KOPT-K1 (cell line): ENCODE data around the gene ACVR1.

ENCODE experiments used
- H3K27ac ChIP-seq: fragments of 200-600 bp; sonication (generic); 2 replicates; pipeline ENCODE4 v1.5.1; 2016; ENCODE audit warnings: antibody characterized with exemption, mild to moderate bottlenecking, low read depth, low read length; ENCODE audit not compliant: poor library complexity, severe bottlenecking
- H3K36me3 ChIP-seq: fragments of 200-600 bp; sonication (generic); 2 replicates; pipeline ENCODE4 v1.5.1; 2017; ENCODE audit warnings: antibody characterized with exemption, mild to moderate bottlenecking, low read length, moderate library complexity; ENCODE audit not compliant: insufficient read depth
- H3K9me3 ChIP-seq: fragments of 200-600 bp; sonication (generic); 2 replicates; pipeline ENCODE4 v1.5.1; 2017; ENCODE audit warnings: antibody characterized with exemption, low read length, mild to moderate bottlenecking; ENCODE audit not compliant: insufficient read depth, poor library complexity, severe bottlenecking

ACVR1 gene

DNA sequence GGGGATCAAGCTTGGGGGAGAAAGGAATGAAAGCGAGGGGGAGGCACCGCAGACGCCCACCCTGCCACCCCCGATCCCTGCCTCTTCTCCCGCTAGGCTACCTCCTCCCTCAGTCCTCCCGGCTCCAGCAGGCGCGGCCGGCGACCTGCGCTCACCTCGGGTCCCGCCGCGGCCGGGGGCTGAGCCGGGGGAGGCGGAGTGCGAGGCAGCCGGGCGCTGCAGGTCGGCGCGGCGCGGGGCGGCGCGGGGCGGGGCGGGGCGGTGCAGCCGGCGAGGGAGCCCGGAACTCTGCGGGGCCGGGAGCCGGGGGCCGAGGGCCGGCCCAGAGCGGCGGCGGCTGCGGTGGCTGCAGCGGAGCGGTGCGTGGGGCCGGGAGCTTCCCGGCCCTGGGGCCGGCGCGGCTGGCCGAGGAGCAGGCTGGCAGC lies 477 bp downstream of the ACVR1 start:
- H3K9me3 ChIP-seq, result no peaks in the 10 kb centered on the region
- peak overlapping the region; percentile 44 for H3K27ac ChIP-seq
- no peaks in the 10 kb centered on the region for H3K36me3 ChIP-seq

GRCh38 chr2:157874997-157875640 lies 1.0 kb downstream of the ACVR1 start:
- Histone ChIP-seq H3K36me3 (no peaks in the 10 kb centered on the region), H3K9me3 (no peaks in the 10 kb centered on the region), H3K27ac (peak overlapping the region; percentile 44)

DNA sequence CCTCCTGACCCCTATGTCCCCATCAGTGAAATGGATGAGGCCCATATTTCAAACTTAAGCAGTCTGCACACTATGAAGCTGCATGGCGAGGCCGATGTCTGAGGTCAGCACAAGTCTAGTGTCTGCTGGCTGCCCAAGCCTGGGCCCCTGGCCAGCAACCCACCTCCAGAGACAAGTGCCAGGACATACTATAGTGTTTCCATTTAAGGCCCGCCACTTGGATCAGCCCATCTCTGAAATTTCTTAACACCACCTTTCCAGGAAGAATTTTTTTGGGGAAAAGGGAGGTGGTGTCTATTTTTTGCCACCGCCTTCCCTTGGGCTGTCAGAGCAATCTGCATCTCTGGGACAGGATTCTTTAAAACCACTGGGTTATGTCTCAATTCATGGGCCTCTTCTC lies 1.8 kb downstream of the ACVR1 start:
- Histone ChIP-seq H3K9me3 (no peaks in the 10 kb centered on the region), H3K27ac (no peak overlapping the region), H3K36me3 (no peaks in the 10 kb centered on the region)

DNA sequence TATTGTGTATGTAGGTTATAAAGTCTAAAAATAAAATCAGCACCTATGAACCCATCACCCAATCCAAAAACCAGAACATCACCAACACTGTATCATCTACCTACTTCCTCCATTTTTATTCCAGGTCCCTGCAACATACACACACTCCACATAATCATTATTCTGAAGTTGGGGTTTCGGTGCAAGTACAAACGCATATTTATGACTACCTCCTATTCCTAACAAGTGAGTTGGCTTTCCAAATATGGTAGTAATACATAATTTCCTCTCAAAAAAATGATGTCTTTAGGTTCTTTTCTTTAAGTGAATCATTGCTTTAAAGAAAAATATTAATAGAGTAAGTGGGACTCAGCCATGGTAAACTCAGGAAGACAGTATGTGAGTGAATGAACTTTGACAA lies 3.3 kb downstream of the ACVR1 start:
- H3K36me3 ChIP-seq, result no peaks in the 10 kb centered on the region
- H3K9me3 ChIP-seq, result no peaks in the 10 kb centered on the region
- no peak overlapping the region for H3K27ac ChIP-seq

DNA sequence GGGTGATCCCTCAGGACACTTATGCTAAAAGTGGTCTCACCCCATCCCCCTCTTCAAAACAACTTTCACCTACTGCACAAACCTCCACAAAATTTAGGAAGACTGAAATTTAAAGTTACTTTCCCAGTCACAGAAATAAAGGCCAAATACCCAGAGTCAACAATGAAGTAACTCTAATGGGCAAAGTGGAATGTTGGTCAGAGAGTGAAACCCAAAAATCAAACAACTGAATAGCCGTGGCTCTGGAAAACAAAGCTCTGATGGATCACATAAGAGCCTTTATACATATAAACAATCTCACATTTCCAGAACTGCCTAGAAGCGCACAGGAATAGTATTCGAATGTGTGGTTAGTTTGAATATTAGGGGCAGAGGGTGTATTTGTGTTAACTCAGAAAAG lies 4.7 kb downstream of the ACVR1 start:
- no peaks in the 10 kb centered on the region for H3K36me3 ChIP-seq
- no peaks in the 10 kb centered on the region for H3K9me3 ChIP-seq
- no peak overlapping the region for H3K27ac ChIP-seq

- H3K27ac ChIP-seq, result no peak overlapping the region
- H3K9me3 ChIP-seq, result no peaks in the 10 kb centered on the region
Observed at GRCh38 chr2:157868993-157869392, 7.1 kb downstream of the ACVR1 start.

GRCh38 chr2:157867703-157868102 lies 8.4 kb downstream of the ACVR1 start:
- no peaks in the 10 kb centered on the region for H3K9me3 ChIP-seq
- H3K36me3 ChIP-seq, result no peaks in the 10 kb centered on the region
- H3K27ac ChIP-seq, result no peak overlapping the region

More at GRCh38 chr2:157868993-157869392, 7.1 kb downstream of the ACVR1 start:
- H3K36me3 ChIP-seq, result no peaks in the 10 kb centered on the region

GRCh38 chr2:157866666-157867642 lies 9.2 kb downstream of the ACVR1 start:
- Histone ChIP-seq H3K36me3 (no peaks in the 10 kb centered on the region), H3K27ac (no peak overlapping the region), H3K9me3 (no peaks in the 10 kb centered on the region)

- Histone ChIP-seq H3K27ac (no peak overlapping the region), H3K36me3 (no peaks in the 10 kb centered on the region), H3K9me3 (no peaks in the 10 kb centered on the region)
Observed at GRCh38 chr2:157866202-157866601, 9.9 kb downstream of the ACVR1 start.

GRCh38 chr2:157864857-157865430 lies 11.2 kb downstream of the ACVR1 start:
- Histone ChIP-seq H3K27ac (no peak overlapping the region), H3K36me3 (no peaks in the 10 kb centered on the region), H3K9me3 (no peaks in the 10 kb centered on the region)

- no peaks in the 10 kb centered on the region for H3K36me3 ChIP-seq
- no peaks in the 10 kb centered on the region for H3K9me3 ChIP-seq
- H3K27ac ChIP-seq, result no peak overlapping the region
Observed at GRCh38 chr2:157858846-157859245, 17.3 kb downstream of the ACVR1 start.

DNA sequence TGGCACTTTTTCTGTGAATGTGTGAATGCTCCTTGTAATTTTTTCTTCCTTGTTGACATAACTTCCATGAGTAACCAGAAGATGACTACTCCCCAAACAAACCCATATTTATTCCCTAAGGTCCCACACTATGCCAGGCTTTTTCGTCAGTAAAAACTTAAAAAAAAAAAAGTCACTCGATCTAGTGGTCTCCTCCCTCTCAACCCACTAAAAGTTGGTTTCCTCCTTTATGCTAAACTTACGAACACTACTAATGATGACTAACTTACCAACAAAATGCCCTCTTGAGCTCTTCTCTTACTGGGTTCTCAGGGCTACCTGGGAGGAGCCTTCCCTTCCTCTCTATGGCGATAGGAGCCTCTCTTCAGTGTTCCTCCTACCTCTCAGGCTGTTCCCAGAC lies 18.2 kb downstream of the ACVR1 start:
- Histone ChIP-seq H3K36me3 (no peaks in the 10 kb centered on the region), H3K27ac (no peak overlapping the region), H3K9me3 (no peaks in the 10 kb centered on the region)

DNA sequence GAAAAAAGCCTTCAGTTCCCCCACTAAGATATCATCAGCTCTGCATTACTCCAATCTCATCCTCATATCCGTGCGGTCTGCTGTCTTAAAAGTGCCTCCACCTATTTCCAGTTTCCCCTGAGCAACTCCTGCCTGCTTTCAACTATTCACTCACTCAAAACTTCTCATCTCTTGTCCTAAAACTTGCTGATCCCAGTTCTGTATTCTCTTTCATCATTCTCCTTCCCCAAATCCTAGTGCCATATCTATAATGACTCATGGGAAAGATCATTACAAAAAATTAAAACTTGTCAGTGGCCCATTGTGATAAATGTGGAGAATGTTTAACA lies 20.0 kb downstream of the ACVR1 start:
- Histone ChIP-seq H3K9me3 (no peaks in the 10 kb centered on the region), H3K27ac (no peak overlapping the region)

GRCh38 chr2:157853820-157854219 lies 22.3 kb downstream of the ACVR1 start:
- H3K36me3 ChIP-seq, result no peaks in the 10 kb centered on the region
- H3K9me3 ChIP-seq, result no peaks in the 10 kb centered on the region
- no peak overlapping the region for H3K27ac ChIP-seq

More for the DNA sequence above, 20.0 kb downstream of the ACVR1 start:
- no peaks in the 10 kb centered on the region for H3K36me3 ChIP-seq

DNA sequence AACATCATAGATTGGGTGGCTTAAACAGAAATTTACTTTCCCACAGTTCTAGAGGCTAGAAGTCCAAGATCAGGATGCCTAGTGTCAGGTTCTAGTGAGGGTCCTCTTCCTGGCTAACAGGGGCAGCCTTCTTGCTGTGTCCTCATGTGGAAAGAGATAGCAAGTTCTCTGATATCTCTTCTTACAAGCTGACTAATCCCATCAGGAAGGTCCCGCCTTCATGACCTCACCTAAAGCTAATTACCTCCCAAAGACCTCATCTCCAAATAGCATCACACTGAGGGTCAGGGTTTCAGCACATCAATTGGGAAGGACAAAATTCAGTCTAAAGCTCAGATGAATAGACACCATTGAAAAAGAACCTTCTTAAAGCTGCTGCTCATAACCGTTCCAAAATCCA lies 22.9 kb downstream of the ACVR1 start:
- H3K36me3 ChIP-seq, result no peaks in the 10 kb centered on the region
- H3K9me3 ChIP-seq, result no peaks in the 10 kb centered on the region
- no peak overlapping the region for H3K27ac ChIP-seq
